NT2/D1 (cell line): ENCODE measurements around the gene CFAP52.
"Not testable (repeated sequence)": the region's sequence is repeated elsewhere in the genome, so short reads cannot be mapped to it uniquely, and the experiment has no call there.

ENCODE experiments used
- SUZ12 ChIP-seq: IDR thresholded peaks from 2 replicates; pipeline ENCODE4 v1.6.1; 2011; ENCODE audit not compliant: insufficient read length, insufficient read depth; ENCODE audit errors: extremely low read depth
- YY1 ChIP-seq: IDR thresholded peaks from 2 replicates; pipeline ENCODE4 v1.6.1; 2011; ENCODE audit not compliant: insufficient read length, insufficient read depth
- ZNF274 ChIP-seq: IDR thresholded peaks from 2 replicates; pipeline ENCODE4 v1.6.1; 2011; ENCODE audit warnings: mild to moderate bottlenecking, low read depth, low read length

DNA sequence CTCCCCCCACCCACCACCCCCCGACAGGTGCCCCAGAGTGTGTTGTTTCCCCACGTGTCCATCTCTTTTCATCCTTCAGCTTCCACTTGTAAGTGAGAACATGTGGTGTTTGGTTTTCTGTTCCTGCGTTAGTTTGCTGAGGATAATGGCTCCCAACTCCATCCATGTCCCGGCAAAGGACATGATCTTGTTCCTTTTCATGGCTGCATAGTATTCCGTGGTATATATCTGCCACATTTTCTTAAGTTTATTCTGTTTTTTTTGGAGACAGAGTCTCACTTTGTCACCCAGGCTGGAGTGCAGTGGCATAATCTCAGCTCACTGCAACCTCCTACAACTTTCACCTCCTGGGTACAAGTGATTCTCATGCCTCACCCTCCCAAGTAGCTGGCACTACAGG, 63.9 kb downstream of the CFAP52 start:
- not testable (repeated sequence) for TF ChIP-seq SUZ12, ZNF274, YY1
